ENCODE data around the gene MYO9A. TPM values are rescaled to one million over a fixed set of nuclear protein-coding genes. Genes with fewer than 3 reads are reported as not detected.
"Not testable (repeated sequence)": the region's sequence is repeated elsewhere in the genome, so short reads cannot be mapped to it uniquely, and the experiment has no call there.

MYO9A gene
- polyA plus RNA-seq, 1 donor = 37.5 TPM

DNA sequence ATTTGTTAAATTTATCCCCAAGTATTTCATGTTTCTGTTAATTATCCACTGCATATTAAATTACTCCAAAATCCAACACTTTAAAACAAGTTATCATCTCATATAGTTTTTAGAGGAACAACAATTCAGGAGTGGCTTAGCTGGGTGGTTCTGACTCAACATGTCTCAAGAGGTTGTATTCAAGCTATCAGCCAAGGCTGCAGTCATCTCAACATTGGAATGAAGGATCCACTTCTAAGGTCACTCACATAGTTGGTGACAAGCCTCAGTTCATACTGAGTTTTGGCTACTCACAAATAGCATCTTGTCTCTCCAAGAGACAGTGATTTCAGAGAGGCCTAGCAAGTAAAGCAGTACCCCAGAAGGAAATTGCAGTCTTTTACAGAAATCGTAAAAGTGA lies 172.9 kb downstream of the MYO9A start:
- DNase-seq = no peak

GRCh38 chr15:71943806-71944205 lies 174.1 kb downstream of the MYO9A start:
- DNase-seq = no peak

DNA sequence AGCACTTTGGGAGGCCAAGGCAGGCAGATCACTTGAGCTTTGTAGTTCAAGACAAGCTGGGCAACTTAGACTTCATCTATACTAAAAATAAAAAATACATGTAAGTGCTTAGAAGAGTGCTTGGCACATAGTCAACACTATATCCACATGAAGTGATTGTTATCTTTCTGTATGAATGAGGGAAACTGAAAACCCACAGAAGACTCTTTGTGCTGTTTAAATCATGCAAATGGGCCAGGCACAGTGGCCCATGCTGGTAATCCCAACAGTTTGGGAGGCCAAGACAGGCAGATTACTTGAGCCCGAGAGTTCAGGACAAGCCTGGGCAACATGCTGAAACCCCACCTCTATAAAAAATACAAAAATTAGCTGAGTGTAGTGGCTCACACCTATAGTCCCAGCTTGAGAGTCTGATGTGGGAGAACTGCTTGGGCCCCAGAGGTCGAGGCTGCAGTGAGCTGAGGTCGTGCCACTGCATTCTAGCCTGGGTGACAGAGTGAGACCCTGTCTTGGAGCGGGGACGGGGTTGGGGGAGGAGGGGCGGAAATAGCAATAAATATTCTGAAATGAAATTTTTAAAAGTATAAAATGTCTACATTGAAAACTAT lies 177.9 kb downstream of the MYO9A start:
- no peak for DNase-seq

GRCh38 chr15:71937650-71938311 lies 180.2 kb downstream of the MYO9A start:
- no peak for DNase-seq

- DNase-seq = no peak
Measured at GRCh38 chr15:71934446-71934845, 183.5 kb downstream of the MYO9A start.

- DNase-seq = no peak
Measured at GRCh38 chr15:71932689-71933088, 185.3 kb downstream of the MYO9A start.

- DNase-seq = no peak
Measured at GRCh38 chr15:71931261-71931660, 186.7 kb downstream of the MYO9A start.

- no peak for DNase-seq
Measured at GRCh38 chr15:71925145-71925544, 192.8 kb downstream of the MYO9A start.

DNA sequence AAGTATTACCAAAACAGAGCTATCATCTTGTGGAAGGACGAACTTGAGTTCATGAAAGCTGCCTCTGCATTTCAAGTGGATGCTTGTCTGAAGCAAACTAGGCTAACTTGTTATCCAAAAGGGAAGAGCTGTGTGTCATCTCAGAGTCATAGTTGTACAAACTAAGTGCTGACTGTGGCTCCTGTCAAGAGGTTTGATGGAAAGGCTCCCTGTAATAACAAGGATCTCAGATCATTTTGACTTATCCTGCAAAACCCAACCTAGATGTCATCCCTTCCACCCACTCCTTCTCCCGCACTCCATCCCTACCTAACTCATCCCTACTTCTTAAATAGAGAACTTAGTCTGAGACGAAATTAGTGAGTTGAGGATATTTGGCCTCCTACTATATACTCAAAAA lies 196.8 kb downstream of the MYO9A start:
- DNase-seq = no peak

GRCh38 chr15:71920573-71920972 lies 197.4 kb downstream of the MYO9A start:
- no peak for DNase-seq

DNA sequence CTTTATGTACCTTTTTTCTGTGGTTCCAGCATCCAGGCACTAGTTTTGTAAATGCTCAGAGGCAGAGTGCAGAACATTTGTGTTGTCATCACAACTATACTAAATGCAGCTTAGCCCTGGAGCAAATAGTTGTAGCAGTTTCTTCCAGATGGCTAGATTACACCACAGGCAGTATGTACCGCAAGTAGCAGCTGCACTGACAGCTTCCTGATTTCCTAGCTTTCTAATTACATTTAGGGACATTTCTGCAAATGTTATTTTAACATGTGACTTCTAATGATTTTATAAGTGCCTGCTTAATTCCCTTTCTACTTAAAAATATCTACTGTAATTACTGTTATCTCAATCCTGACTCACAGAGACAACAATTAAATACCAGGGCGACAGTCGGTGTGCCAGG lies 201.1 kb downstream of the MYO9A start:
- peak; percentile 1 for DNase-seq

DNA sequence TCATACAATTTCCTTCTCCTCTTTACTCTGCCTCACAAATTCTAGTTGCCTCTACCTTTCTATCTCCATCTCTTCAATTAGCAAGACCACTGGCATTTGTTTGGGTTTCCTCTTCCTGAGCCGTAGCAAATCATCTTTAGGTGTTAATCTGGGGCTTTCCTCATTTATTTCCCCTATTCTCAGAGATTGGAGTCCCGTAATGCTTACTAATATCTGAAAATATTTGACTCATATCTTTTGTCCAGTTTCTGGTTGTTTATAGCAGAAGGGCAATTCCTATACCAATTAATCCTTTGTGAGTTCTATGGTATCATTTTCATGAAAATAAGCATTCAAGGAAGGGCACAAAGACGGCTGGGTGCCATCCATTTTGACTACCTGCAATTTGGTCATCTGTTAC lies 203.9 kb downstream of the MYO9A start:
- no peak for DNase-seq

DNA sequence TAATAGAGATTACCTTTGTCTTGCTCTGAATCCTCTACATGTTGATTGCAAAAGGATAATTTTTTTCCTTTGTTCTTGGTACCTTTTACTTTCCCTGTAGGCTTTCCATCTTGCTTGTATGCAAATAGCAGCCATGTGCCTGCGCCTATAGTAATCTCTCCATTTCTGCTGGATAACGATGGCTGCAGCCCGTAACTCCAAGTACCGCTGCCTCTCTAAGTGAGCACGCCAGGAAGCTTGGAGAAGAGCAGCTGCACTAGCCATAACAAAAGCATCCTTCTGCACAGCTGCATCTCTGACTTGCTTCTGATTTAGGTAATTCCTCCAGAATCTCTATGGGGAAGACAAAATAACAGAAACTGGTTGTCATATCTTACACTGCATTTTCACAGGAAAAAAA lies 218.3 kb downstream of the MYO9A start:
- no peak for DNase-seq

DNA sequence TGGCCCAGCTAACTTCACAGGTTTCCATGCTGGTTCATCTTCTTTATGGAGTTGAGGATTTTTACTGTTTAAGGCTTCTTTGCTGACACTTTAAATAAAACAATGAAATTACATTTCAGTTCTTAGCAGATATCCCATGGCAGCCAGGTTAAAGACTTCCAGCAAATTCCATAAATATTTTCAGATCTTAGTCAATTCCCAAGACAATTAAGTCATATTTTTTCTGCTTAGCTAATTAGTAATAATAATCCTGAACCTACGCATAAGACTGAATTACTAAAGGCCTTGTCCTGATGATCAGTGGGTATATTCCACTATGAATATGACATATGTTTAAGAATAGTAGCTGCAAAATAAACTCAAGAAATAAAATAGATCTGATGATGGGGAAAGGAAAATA lies 224.3 kb downstream of the MYO9A start:
- DNase-seq = no peak

DNA sequence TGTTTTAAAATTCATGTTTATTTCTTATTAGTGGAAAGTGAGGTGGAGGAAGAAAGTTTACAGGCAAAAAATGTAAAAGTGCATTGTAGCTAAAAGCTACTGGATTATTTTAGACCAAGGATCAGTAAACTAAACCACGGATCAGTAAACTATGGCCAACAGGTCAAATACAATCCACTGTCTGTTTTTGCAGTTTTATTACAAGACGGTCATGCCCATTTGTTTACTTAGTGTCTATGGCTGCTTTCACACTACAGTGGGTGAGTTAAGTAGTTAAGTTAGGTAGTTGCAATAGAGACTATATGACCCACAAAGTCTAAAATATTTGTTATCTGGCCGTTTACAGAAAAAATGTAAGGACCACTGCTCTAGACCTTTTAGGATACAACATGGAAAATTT lies 225.6 kb downstream of the MYO9A start:
- DNase-seq = no peak

DNA sequence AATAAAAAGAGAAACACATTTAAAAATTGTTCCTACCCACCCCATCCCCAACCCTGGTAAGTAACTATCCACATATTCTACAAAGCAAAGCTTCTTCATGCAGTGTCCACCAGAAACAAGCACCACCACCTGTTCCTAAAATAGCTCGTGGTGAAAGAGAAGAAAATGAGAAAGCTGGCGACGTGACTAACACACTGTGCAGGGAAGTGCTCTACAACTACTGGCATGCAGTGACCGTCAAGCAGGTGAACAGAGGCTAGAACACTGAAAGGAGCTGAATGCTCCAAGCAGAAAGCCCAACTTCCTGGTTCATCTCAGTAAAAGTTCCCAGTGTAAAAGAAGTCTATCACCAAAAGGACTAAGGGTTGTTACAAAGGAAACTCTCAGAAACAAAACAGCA lies 226.9 kb downstream of the MYO9A start:
- DNase-seq = no peak

DNA sequence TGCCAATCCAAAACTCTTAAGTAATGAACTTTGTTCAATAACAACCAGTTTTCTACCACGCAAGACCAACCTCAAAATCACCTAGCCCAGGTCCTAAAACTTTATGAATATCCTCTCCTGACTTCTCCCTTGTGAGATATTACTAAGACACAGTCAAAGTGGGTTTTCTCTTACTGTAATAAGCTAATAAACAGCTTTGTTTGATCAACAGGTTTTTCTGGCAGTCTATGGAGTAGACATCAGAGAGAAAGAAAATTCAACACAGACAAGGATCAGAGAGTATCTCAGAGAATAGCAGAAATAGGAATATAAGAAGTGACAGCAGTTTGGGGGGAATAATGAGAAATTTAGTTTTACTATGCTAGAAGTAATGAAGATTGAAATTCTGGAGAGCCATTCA lies 228.0 kb downstream of the MYO9A start:
- DNase-seq = no peak

- no peak for DNase-seq
Measured at GRCh38 chr15:71889385-71889784, 228.6 kb downstream of the MYO9A start.

- no peak for DNase-seq
Measured at GRCh38 chr15:71888797-71889196, 229.2 kb downstream of the MYO9A start.

- no peak for DNase-seq
Measured at GRCh38 chr15:71885390-71885789, 232.6 kb downstream of the MYO9A start.

DNA sequence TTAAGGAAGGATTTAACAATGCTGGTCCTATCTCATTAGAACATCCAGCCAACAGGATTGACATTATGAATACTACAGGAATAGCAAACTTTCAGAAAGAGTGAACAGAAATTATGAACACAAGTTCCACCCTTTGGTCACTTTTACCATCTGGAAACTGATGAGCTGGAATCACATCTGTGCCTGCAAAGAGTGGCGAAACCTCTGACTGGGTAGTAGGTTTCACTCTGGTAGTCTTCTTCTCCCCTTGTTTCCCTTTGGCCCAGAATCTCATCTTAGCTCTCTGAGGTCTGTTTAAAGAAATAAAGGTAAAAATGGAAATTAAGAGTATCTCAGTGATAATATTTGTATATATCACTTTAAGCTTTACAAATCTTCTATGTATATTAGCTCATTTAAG lies 234.5 kb downstream of the MYO9A start:
- DNase-seq = no peak

DNA sequence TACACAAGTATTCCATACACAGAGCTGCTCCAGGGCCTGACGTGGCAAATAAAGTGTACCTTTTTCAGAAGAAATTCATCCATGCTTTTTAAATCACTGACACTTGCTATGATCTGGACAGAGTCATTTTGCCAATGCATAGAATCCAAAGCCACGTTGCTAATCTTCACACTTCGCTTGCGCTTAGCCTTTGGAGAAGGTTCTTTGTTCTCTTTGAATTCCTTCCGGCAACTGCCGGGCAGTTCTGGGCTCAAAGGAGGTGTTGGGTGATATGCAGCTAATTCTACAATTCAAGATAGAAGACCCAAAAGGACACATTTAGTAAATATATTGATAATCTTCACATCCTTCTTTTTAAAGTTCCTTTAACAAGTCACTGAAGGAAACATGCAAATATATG lies 237.7 kb downstream of the MYO9A start:
- no peak for DNase-seq

DNA sequence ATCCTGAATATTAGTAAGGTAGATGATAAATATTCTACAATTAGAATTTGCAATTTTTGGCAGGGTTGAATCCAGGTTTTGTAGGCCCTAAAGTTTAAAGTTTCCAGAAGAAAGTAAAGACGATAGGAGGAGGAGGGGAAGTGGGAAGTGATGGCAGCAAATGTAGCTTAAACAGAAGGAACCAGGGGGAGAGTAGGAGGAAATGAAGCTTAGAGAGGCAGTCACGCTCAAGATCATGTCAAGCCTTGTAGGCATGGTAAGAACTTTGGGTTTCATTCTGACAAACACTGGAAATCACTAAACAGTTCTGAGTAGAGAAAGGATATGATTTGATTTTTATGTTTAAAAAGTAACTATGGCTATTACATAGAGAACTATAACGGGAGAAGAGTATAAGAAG lies 243.7 kb downstream of the MYO9A start:
- DNase-seq = no peak

- DNase-seq = not testable (repeated sequence)
Measured at GRCh38 chr15:71858232-71858631, 259.7 kb downstream of the MYO9A start.

Data from left kidney (tissue), 2 donors.